GM19372 (cell line): ENCODE measurements around the gene SIRPG.

Experiments used
- ATAC-seq: cut with Tn5 transposase; IDR thresholded peaks from one replicate; pipeline ENCODE4 v1.9.1; 2021; ENCODE audit warnings: mild to moderate bottlenecking, low read depth, moderate library complexity; ENCODE audit not compliant: unreplicated experiment

The SIRPG gene

GRCh38 chr20:1637226-1637625, 20.4 kb downstream of the SIRPG start:
- ATAC-seq = no peak

- no peak for ATAC-seq
These were observed 21.0 kb downstream of the SIRPG start for GRCh38 chr20:1636621-1637020.

- no peak for ATAC-seq
These were observed 22.1 kb downstream of the SIRPG start for GRCh38 chr20:1635291-1635979.

- ATAC-seq = no peak
These were observed 24.0 kb downstream of the SIRPG start for GRCh38 chr20:1633535-1633934.

GRCh38 chr20:1632178-1632577, 25.4 kb downstream of the SIRPG start:
- no peak for ATAC-seq

GRCh38 chr20:1631309-1632151, 26.0 kb downstream of the SIRPG start:
- no peak for ATAC-seq

GRCh38 chr20:1630186-1630585, 27.4 kb downstream of the SIRPG start:
- ATAC-seq = no peak

- ATAC-seq = no peak
These were observed 28.3 kb downstream of the SIRPG start for GRCh38 chr20:1629321-1629720.

GRCh38 chr20:1628621-1629020, 29.0 kb downstream of the SIRPG start:
- ATAC-seq = no peak

- no peak for ATAC-seq
These were observed 30.4 kb downstream of the SIRPG start for GRCh38 chr20:1627200-1627550.

- ATAC-seq = no peak
These were observed 30.9 kb downstream of the SIRPG start for GRCh38 chr20:1626528-1627199.

GRCh38 chr20:1625083-1625690, 32.4 kb downstream of the SIRPG start:
- no peak for ATAC-seq

- no peak for ATAC-seq
These were observed 33.9 kb downstream of the SIRPG start for GRCh38 chr20:1623501-1624205.

GRCh38 chr20:1622450-1622849, 35.1 kb downstream of the SIRPG start:
- no peak for ATAC-seq

- ATAC-seq = no peak
These were observed 36.3 kb downstream of the SIRPG start for GRCh38 chr20:1621316-1621715.

- ATAC-seq = no peak
These were observed 37.6 kb downstream of the SIRPG start, which contains the start of gene SIRPB1 for GRCh38 chr20:1619861-1620444. Gene SIRPB1, minus strand, starts transcription at chr20:1620009. Its CDS starts 65 bp downstream, at chr20:1619944.

- no peak for ATAC-seq
These were observed 38.5 kb downstream of the SIRPG start for GRCh38 chr20:1618954-1619540.

GRCh38 chr20:1618479-1618878, 39.1 kb downstream of the SIRPG start:
- no peak for ATAC-seq

GRCh38 chr20:1616858-1617434, 40.6 kb downstream of the SIRPG start:
- no peak for ATAC-seq
